ENCODE data around the gene POM121.
"Not testable (repeated sequence)": the region's sequence is repeated elsewhere in the genome, so short reads cannot be mapped to it uniquely, and the experiment has no call there.

The POM121 gene

DNA sequence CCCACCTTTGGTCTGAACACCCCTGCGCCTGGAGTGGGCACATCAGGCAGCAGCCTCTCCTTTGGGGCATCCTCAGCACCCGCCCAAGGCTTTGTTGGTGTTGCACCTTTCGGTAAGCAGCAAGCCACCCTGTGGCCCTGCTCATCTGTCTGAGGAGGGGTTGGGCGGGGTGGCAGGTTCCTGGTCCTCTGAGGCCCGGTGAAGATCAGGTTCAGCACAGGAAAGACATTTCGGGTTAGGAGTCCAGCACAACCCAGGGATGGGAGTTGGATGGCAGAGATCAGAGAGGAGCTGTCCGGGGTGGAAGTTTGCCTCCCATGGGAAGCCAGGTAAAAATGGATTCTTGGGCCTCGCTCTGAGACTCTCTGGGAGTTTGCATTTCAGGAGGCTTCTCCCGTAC lies 20.7 kb downstream of the POM121 start:
- in situ Hi-C loops (cut with HindIII; ENCODE audit: low pct_unique_long_range_greater_than_20kb, low sequenced_read_pairs); DNase-seq (ENCODE audit: low read depth in 1 of 2, low spot score in 1 of 2): not testable (repeated sequence)

DNA sequence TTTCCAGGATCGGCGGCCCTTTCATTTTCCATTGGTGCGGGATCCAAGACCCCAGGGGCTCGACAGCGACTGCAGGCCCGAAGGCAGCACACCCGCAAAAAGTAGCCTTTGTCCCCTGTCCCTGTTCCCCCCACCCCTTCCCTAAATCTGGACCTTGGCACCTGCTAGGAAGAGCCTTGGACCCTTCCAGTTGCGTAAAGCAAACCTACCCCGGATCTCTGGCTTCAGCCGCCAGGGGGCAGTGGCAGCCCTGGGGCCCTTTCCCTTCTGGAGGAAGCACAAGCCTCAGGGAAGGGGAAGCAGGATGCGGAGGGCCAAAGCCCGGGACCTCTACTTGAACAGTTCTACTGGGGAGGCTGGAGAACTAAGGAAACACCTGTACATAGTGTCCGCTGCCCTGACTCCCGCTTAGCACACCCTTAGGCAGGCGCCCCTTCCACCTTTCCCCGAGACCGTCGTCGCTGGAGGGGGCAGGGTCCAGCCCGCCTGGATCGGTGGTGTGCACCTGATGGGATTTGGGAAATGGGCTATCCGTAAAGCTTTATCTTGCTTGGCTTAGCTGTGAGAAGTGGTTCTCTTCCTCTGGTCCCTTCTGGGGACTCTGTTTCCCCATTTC lies 21.3 kb downstream of the POM121 start:
- DNase-seq (ENCODE audit: low read depth in 1 of 2, low spot score in 1 of 2); in situ Hi-C loops (cut with HindIII; ENCODE audit: low pct_unique_long_range_greater_than_20kb, low sequenced_read_pairs): not testable (repeated sequence)

DNA sequence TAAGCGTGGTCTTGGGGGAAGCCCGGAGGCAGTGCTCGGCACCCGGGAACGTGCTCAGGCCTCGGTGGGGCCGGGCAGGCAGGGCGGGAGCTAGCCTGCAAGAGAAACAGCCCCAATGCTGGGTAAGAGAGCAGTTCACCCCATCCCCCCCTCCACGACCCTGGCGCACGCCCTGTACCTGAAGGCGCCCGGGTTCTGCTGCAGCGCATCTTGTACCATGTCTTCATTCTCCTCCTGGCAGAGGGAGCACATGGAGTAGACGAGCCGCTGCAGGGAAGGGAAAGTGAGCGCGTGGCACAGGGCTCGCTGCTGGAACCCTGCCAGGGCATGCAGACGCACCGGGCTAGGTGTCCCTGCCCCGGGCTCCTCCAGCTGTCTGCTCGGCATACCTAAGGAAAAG lies 23.8 kb downstream of the POM121 start:
- in situ Hi-C loops (cut with HindIII; ENCODE audit: low pct_unique_long_range_greater_than_20kb, low sequenced_read_pairs); DNase-seq (ENCODE audit: low read depth in 1 of 2, low spot score in 1 of 2): not testable (repeated sequence)

DNA sequence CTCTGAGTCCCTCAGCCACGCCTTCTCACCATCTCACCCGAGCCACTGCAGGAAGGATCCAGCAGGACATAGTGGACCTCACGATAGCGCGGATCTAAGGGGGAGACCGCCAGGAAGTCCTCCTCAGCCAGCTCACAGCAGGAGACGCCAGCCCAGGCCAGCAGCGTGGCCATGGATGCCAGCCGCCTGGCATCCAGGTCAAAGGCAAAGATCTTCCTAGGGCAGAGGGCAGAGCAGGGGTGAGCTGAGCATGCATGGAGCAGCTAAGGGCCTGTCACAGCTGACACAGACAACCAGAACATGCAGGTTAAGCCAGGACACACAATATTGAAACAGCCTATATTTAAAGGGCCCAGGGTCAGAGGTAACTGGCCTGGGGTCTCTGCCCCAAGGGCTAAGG lies 24.4 kb downstream of the POM121 start:
- DNase-seq (ENCODE audit: low read depth in 1 of 2, low spot score in 1 of 2); in situ Hi-C loops (cut with HindIII; ENCODE audit: low pct_unique_long_range_greater_than_20kb, low sequenced_read_pairs): not testable (repeated sequence)

DNA sequence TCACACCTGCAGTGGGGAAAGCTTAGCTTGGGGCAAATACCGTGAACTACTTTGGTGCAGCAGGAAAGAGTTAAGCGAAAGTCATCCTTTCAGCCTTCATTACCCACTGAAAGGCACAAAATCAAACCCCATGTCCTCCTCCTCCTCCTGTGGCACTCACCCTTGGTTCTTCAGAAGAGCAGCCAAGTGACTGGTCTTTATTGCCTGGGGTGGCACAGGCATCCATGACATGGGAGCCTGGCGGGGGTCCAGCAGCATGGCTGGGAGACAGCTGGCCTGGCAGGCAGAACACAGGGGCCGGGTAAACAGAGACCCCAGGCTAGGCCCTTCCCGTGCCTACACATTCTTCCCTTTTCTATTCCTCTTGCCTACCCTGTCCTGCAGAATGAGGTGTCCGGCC lies 24.8 kb downstream of the POM121 start:
- in situ Hi-C loops (cut with HindIII; ENCODE audit: low pct_unique_long_range_greater_than_20kb, low sequenced_read_pairs); DNase-seq (ENCODE audit: low read depth in 1 of 2, low spot score in 1 of 2): not testable (repeated sequence)

DNA sequence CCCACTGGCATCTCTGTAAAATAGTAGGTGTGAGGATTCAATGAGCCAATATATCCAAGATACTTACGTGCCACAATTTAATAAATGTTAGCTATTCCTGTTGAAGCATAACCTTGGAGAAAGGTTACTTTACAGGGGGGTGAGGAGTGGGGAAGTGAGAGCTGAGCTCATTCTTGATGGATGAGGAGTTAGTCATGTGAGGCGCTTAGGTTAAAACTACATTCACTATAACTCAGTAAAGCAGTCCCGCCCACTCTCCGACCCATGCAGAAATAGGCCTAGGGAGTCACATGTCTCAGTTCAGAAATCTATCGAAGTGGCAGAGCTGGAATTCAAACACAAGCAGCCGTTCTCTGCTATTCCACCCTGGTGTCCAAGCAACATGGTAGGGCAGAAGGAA lies 25.5 kb downstream of the POM121 start:
- DNase-seq (ENCODE audit: low read depth in 1 of 2, low spot score in 1 of 2); in situ Hi-C loops (cut with HindIII; ENCODE audit: low pct_unique_long_range_greater_than_20kb, low sequenced_read_pairs): not testable (repeated sequence)

DNA sequence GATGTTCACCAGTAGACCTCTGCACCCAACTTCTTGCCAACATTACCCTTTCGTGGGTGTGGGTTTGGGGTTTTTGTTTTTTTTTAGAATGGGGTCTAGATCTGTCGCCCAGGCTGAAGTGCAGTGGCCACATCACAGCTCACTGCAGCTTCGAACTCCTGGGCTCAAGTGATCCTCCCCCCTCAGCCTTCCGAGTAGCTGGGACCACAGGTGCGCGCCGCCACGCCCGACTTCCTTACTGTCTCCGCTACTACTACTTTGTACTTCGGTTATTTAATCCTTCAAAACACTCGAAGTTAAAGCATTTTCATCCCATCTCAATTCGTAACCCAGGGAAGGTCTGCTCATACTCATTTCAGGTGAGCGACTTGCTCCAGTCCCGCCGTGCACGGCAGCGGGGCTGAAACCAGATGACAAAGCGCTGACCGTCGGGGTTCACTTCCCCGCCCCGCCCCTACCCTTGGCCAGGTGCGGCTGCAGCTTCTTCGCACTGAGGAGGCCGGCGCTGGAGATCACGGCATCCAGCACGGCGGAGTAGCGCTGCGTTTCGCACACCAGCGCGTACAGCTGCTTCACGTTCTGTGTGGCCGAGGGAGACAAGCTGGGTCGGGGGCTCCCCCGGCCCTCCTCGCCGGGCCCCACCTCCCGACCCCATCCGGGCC lies 29.1 kb downstream of the POM121 start:
- DNase-seq (ENCODE audit: low read depth in 1 of 2, low spot score in 1 of 2); in situ Hi-C loops (cut with HindIII; ENCODE audit: low pct_unique_long_range_greater_than_20kb, low sequenced_read_pairs): not testable (repeated sequence)

DNA sequence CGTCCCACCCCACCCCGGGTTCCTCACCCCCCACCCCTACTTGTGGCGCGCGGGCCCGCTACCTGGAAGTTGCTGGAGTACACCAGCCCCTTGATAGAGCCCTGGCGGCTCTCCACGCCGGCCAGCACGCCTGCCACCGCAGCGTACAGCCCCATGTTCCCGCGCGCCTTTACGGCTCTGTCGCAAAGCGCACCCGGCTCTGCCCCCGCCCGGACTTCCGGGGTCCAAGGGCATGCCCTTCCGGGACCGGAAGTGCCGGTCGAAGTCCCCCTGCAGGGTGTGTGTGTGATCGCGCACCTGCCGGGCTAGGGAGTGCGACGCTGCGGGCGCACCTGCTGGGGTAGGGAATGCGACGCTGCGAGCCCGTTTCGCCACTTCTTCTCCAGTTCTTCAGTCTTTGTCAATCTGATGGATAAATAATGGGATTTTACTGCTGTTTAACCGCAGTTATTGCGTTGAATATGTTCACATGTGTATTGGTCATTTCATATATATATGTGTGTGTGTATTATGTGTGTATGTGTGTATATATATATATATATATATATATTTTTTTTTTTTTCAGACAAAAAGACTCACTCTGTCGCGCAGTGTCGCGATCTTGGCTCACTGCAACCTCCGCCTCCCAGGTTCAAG lies 29.8 kb downstream of the POM121 start:
- DNase-seq (ENCODE audit: low read depth in 1 of 2, low spot score in 1 of 2); in situ Hi-C loops (cut with HindIII; ENCODE audit: low pct_unique_long_range_greater_than_20kb, low sequenced_read_pairs): not testable (repeated sequence)

DNA sequence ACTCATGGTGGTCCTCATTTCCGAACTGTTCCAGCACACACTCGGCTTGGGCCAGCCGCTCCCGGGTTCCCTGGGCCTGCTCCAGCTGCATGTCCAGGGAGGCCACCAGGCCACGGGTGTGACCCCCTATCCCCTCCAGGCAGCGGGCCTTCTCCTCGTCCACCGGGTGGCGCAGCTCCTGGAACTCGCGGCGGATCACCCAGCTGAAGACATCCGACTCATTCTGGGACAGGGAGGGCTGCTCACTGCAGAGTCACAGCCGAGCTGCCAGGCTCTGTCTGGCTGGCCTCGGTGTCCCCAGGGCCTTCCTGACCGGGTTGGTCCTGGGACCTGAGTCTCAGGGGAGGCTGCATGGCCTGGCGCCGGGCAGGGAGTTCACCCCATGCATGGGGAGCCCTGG lies 35.1 kb downstream of the POM121 start:
- DNase-seq (ENCODE audit: low read depth in 1 of 2, low spot score in 1 of 2); in situ Hi-C loops (cut with HindIII; ENCODE audit: low pct_unique_long_range_greater_than_20kb, low sequenced_read_pairs): not testable (repeated sequence)

DNA sequence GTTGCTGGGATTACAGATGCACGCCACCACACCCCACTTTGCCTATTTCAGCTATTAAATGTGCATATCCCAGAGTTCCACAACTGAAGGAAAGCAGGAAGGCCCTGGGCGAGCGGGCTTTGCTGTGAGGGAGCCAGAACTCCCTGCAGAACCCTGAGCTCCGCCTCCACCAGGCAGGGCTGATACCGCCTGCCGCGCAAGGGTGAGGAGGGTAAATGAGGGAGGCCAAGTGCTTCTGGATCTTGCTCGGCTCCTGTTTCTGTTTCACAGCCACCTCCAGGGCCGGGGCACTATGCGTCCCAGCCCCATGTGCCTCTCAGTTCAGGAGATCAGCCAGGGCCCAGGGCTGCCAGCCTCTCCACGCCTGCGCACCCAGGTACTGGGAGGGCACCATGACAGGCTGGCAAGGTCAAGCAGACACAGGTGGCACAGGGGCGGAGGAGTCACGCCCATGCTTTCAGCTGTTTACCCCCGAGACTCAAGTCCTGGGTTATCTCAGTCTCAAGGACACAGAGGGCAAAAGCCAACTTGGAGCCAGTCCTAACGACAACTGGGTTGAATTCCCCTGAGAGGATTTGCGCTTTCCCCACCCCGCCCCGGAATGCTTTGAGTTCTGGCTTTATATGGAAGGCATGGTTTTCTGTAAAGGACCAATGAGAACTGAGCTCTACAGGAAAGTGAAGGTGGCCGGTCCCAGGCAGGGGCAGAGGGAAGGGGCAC lies 35.9 kb downstream of the POM121 start:
- in situ Hi-C loops (cut with HindIII; ENCODE audit: low pct_unique_long_range_greater_than_20kb, low sequenced_read_pairs); DNase-seq (ENCODE audit: low read depth in 1 of 2, low spot score in 1 of 2): not testable (repeated sequence)

DNA sequence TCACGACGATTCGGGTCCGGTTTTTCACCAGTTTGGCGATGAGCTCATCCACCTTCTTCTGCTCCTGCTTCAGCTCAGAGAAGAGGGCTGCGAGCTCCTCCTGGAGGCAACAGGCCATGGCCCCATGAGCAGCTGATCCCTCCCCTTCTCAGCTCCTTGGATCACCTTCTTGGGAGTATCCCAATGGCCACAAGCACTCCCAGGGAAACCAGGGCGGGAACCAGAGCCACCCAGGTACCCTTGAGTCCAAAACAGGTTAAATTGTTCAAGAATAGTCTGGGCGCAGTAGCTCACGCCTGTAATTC lies 36.4 kb downstream of the POM121 start:
- DNase-seq (ENCODE audit: low read depth in 1 of 2, low spot score in 1 of 2); in situ Hi-C loops (cut with HindIII; ENCODE audit: low pct_unique_long_range_greater_than_20kb, low sequenced_read_pairs): not testable (repeated sequence)

DNA sequence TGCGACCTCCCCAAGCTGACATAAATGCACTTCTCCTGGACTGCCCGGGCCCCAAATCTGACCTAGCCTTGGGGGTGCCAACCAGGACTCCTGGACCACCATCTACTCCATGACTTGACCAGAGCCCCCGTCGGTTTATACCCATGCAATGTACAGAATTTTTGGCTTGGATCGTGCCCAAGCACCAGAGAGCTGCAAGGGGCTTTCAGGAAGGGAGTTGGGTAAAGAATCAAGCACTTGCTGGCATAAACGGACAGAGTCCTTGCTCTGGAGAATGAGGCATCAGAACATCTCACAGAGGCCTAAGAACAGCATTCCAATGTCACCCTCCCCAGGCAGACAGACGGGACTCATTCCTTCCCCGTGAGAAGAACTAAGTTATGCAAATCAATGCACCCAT lies 38.2 kb downstream of the POM121 start:
- in situ Hi-C loops (cut with HindIII; ENCODE audit: low pct_unique_long_range_greater_than_20kb, low sequenced_read_pairs); DNase-seq (ENCODE audit: low read depth in 1 of 2, low spot score in 1 of 2): not testable (repeated sequence)

DNA sequence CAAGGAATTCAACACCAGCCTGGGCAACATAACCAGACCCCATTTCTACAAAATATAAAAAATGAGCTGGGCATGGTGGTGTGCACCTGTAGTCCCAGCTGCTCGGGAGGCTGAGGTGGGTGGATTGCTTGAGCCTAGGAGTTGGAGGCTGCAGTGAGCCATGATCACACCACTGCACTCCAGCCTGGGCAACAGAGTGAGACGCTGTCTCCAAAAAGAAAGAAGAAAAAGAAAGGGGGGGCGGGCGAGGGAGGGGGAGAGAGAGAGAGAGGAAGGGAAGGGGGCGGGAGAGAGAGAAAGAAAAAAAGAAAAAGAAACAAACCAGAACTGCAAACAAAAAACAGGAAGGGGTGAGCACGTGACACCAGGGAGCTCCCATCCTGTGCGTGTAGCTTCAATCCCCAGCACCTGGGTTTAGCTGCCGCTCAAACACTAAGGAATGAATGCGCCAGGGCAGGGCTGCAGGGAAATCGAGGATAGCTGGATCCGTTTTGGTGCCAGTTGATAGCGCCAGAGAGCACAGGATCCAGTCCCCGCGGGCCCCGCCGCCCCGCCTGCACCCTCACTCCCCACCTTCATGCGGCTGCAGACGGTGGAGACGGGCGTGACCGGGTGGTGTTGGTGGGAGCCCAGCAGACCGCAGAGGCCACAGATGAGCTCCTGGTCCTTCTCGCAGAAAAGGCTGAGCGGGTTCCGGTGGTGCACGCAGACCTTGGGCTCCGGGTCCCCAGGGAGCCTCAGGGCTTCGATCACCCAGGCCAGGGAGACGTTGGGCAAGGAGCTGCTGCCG lies 40.5 kb downstream of the POM121 start:
- in situ Hi-C loops (cut with HindIII; ENCODE audit: low pct_unique_long_range_greater_than_20kb, low sequenced_read_pairs); DNase-seq (ENCODE audit: low read depth in 1 of 2, low spot score in 1 of 2): not testable (repeated sequence)

DNA sequence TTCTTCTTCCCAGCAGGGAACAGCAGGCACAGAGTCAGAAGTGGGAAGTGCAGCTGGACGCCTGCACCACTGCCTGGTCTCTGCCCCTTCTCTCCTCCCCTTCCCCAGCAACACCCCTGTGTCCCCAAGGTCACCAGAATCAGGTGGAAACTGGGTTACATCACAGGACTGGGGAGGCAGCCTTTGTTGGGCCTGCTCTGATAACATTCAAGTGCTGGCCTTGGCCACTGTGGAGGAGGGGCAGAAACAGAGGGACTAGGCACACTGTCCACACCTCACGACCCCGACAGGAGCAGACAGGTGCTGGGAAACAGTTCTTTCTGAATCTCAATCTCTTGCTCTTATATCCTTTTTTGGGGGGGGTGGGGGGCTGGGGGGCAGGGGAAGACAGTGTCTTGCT lies 42.0 kb downstream of the POM121 start:
- in situ Hi-C loops (cut with HindIII; ENCODE audit: low pct_unique_long_range_greater_than_20kb, low sequenced_read_pairs); DNase-seq (ENCODE audit: low read depth in 1 of 2, low spot score in 1 of 2): not testable (repeated sequence)

DNA sequence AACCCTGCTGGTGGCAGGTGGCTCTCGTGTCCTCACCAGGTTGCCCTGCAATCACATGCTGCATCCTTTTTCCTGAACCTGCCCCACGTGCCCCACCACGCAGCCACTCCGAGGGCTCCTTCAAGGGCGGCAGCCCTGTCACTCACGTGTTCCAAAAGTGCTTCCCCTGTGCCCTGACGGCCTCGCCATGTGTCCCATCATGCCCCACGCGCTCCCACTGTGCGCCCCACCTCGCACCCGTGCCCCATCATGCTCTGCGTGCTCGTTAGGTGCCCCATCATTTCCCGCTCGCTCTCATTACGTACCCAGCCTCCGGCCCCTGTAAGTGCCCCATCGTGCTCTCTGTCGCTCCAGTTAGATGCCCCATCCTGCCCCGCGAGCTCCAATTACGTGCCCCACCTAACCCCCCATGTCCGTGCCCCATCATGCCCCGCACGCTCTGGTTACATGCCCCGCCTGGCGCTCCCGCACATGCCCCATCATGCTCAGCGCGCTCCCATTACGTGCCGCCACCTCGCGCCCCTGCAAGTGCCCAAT lies 44.2 kb downstream of the POM121 start, which contains the start of gene TRIM74:
Gene TRIM74 (minus strand): TSS at position 487 of the 537 bp plus-strand sequence. CDS start 3,309 bp downstream, outside the sequence.
- in situ Hi-C loops (cut with HindIII; ENCODE audit: low pct_unique_long_range_greater_than_20kb, low sequenced_read_pairs); DNase-seq (ENCODE audit: low read depth in 1 of 2, low spot score in 1 of 2): not testable (repeated sequence)

DNA sequence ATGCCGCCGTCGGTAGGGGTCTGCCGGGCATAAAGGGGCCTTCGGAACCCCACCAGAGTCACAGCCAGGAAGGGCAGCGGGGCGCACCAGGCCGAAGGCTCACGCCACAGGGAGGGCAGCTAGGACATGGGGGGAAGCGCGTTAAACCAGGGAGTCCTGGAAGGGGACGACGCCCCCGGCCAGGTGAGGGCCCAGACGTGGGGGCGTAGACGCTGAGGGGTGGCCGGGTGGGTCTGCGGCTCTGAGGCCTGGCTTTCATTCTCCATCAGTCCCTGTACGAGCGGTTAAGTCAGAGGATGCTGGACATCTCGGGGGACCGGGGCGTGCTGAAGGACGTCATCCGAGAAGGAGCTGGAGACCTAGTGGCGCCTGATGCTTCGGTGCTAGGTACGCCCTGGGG lies 44.8 kb downstream of the POM121 start:
- in situ Hi-C loops (cut with HindIII; ENCODE audit: low pct_unique_long_range_greater_than_20kb, low sequenced_read_pairs), result not testable (repeated sequence)

DNA sequence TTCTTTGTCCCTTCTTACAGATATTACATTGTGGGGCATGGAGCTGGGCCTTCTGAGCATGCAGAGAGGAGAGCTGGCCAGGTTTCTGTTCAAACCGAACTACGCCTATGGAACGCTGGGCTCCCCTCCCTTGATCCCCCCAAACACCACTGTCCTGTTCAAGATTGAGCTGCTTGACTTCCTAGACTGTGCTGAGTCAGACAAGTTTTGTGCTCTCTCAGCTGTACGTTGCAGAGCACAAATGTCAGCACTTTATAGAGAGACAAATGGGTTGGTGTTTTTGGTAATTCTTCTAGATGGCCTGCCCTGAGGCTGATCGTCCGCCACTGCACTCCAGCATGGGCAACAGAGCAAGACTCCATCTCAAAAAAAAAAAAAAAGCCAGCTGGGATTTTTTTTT lies 46.6 kb downstream of the POM121 start:
- DNase-seq (ENCODE audit: low read depth in 1 of 2, low spot score in 1 of 2); in situ Hi-C loops (cut with HindIII; ENCODE audit: low pct_unique_long_range_greater_than_20kb, low sequenced_read_pairs): not testable (repeated sequence)

More for the DNA sequence above, 44.8 kb downstream of the POM121 start:
- not testable (repeated sequence) for DNase-seq (ENCODE audit: low read depth in 1 of 2, low spot score in 1 of 2)

Data from T47D (cell line).